ENCODE measurements around the gene HOXA1. TPM values are rescaled to one million over a fixed set of nuclear protein-coding genes. Genes with fewer than 3 reads are reported as not detected.

The HOXA1 gene
- total RNA-seq, 4 donors from 2014 or later = 0.67 to 0.78 TPM; not detected in 2

DNA sequence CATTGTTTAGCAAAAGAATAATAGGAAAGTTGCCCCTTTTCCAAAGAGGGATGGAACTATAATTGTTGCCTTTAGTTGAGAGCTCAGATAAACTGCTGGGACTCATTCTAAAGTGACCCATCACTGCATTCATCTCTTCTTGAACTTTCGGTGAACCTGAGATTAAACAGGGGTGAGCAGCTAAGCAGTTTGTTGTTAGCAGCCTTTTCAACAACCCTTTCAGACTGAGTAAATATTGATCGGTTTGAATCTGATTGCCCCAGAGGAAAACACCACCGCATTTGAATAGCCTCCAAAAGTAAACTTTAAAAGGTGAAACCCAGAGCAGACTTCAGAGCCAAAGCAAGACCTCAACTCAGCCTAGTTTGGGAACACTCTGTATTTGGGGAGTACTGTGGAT lies 4.7 kb downstream of the HOXA1 start:
- Histone ChIP-seq H3K27ac (no peak overlapping the region), H3K9me3 (no peaks in the 10 kb centered on the region), H3K4me3 (replicated peaks in 1 of 3) (no peak overlapping the region), H3K36me3 (no peaks in the 10 kb centered on the region), H3K27me3 (peaks cover 16% of the 10 kb centered on the region), H3K4me1 (peaks cover 3 to 6% of the 10 kb centered on the region in 2 donors)
- 23 to 35% methylated on average over 3 of the region's 3 CpGs for WGBS, 2 donors
- no peak for TF ChIP-seq POLR2A (IDR thresholded peaks at IDR 0.05)
- no peak for TF ChIP-seq CTCF (IDR thresholded peaks at IDR 0.05)
- DNase-seq = no peak
- intact Hi-C loops (cut with DNase I) = no loop called here

- H3K27ac ChIP-seq = no peak overlapping the region
- TF ChIP-seq CTCF (IDR thresholded peaks at IDR 0.05) = no peak
- TF ChIP-seq POLR2A (IDR thresholded peaks at IDR 0.05) = no peak
- no peaks in the 10 kb centered on the region for H3K9me3 ChIP-seq
- WGBS, 2 donors = 17 to 22% methylated on average over 40 to 50 of the region's 68 CpGs
- intact Hi-C loops (cut with DNase I) = no loop called here
- no peak for DNase-seq
- H3K36me3 ChIP-seq = no peaks in the 10 kb centered on the region
- no peaks in the 10 kb centered on the region for H3K4me1 ChIP-seq
- H3K27me3 ChIP-seq = peaks cover 18% of the 10 kb centered on the region
- H3K4me3 ChIP-seq (replicated peaks in 1 of 3) = no peak overlapping the region
These were observed 7.5 kb downstream of the HOXA1 start for GRCh38 chr7:27088002-27088922.

GRCh38 chr7:27083646-27084045 lies 12.2 kb downstream of the HOXA1 start:
- 87 to 89% methylated on average over 2 of the region's 2 CpGs for WGBS, 2 donors
- TF ChIP-seq CTCF (IDR thresholded peaks at IDR 0.05) (no peak), POLR2A (IDR thresholded peaks at IDR 0.05) (no peak)
- Histone ChIP-seq H3K36me3 (no peaks in the 10 kb centered on the region), H3K4me1 (no peaks in the 10 kb centered on the region), H3K9me3 (no peaks in the 10 kb centered on the region), H3K27me3 (peaks cover 12% of the 10 kb centered on the region), H3K4me3 (replicated peaks in 1 of 3) (no peak overlapping the region), H3K27ac (no peak overlapping the region)
- intact Hi-C loops (cut with DNase I) = no loop called here
- no peak for DNase-seq

GRCh38 chr7:27082171-27082570 lies 13.6 kb downstream of the HOXA1 start:
- no peak for DNase-seq
- intact Hi-C loops (cut with DNase I) = no loop called here
- TF ChIP-seq POLR2A (IDR thresholded peaks at IDR 0.05) = no peak
- no peak for TF ChIP-seq CTCF (IDR thresholded peaks at IDR 0.05)
- no peak overlapping the region for H3K27ac ChIP-seq
- no peaks in the 10 kb centered on the region for H3K9me3 ChIP-seq
- peaks cover 3% of the 10 kb centered on the region for H3K27me3 ChIP-seq
- H3K36me3 ChIP-seq = no peaks in the 10 kb centered on the region
- no peaks in the 10 kb centered on the region for H3K4me1 ChIP-seq
- H3K4me3 ChIP-seq (replicated peaks in 1 of 3) = no peak overlapping the region
- 89 to 93% methylated on average over 1 of the region's 1 CpG for WGBS, 2 donors

DNA sequence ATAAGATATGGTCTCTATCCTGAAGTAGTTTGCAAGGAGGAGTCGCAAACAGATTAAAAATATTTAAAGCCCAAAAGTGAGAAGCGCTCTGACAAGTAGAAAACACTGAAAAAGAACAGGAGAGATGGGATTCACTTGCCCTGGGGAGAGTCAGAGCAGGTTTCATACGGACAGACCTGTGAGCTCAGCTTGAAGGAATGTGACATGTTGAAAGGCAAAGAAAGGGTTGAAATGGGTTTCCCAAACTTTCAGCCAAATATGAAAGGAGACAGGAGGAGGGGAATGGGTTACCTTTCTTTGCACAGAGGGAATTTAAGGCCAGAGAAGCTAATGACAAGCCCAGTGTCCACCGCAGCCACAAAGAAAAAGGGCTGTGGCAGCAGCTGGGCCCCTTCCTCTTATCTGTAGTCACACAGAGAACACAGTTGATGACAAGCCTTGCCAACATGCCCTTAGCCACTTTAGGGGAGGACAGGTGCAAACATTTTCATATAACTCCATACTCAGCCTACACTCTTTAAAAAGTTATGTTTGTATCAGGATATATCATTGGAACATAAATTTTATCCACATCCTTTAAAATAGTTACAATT lies 14.9 kb downstream of the HOXA1 start:
- no peak overlapping the region for H3K27ac ChIP-seq
- WGBS, 2 donors = 81 to 82% methylated on average over 4 of the region's 4 CpGs
- intact Hi-C loops (cut with DNase I) = no loop called here

More for the DNA sequence above, 14.9 kb downstream of the HOXA1 start:
- H3K36me3 ChIP-seq = no peaks in the 10 kb centered on the region
- peaks cover under 1% of the 10 kb centered on the region for H3K27me3 ChIP-seq
- no peaks in the 10 kb centered on the region for H3K4me1 ChIP-seq
- DNase-seq = no peak
- no peak for TF ChIP-seq POLR2A (IDR thresholded peaks at IDR 0.05)
- TF ChIP-seq CTCF (IDR thresholded peaks at IDR 0.05) = no peak
- H3K9me3 ChIP-seq = no peaks in the 10 kb centered on the region
- H3K4me3 ChIP-seq (replicated peaks in 1 of 3) = no peak overlapping the region

Data from thyroid gland (tissue), 4 donors.